SK-N-SH treated with all-trans-retinoic acid at 6 μM for 48 hours (cell line): ENCODE results near the gene OSBPL3.

Experiments
- ATAC-seq: fragments of 200-7000 bp; cut with Tn5 transposase; 3 replicates; pipeline ENCODE4 v1.9.1; 2020; ENCODE audit warnings: mild to moderate bottlenecking, moderate library complexity
- ARNTL ChIP-seq: fragments of 450-650 bp; formaldehyde crosslinking; IDR thresholded peaks from 2 replicates; pipeline ENCODE4 v1.5.0; 2020; ENCODE audit warnings: low read depth, mild to moderate bottlenecking, moderate library complexity, borderline replicate concordance
- BACH2 ChIP-seq: fragments of 250-450 bp; sonication (Bioruptor Pico); IDR thresholded peaks from 2 replicates; pipeline ENCODE4 v1.9.0; 2021; ENCODE audit warnings: mild to moderate bottlenecking, borderline replicate concordance
- CREB5 ChIP-seq: fragments of 250-450 bp; sonication (Bioruptor Pico); IDR thresholded peaks from 2 replicates; pipeline ENCODE4 v1.5.1; 2020; ENCODE audit warnings: low read depth, mild to moderate bottlenecking, moderate library complexity
- CSRNP3 ChIP-seq: fragments of 250-450 bp; sonication (Bioruptor Pico); IDR thresholded peaks from 2 replicates; pipeline ENCODE4 v1.5.1; 2021; ENCODE audit warnings: mild to moderate bottlenecking, moderate library complexity
- ESRRG ChIP-seq: fragments of 250-450 bp; sonication (Bioruptor Pico); IDR thresholded peaks from 2 replicates; pipeline ENCODE4 v1.6.1; 2021; ENCODE audit warnings: mild to moderate bottlenecking
- GLIS3 ChIP-seq: fragments of 250-450 bp; sonication (Bioruptor Pico); IDR thresholded peaks from 2 replicates; pipeline ENCODE4 v1.5.0; 2020; ENCODE audit warnings: mild to moderate bottlenecking, moderate library complexity
- ISL1 ChIP-seq: fragments of 250-450 bp; sonication (Bioruptor Pico); IDR thresholded peaks from 2 replicates; pipeline ENCODE4 v2.1.2; 2022; ENCODE audit warnings: mild to moderate bottlenecking, moderate library complexity
- OSR1 ChIP-seq: fragments of 250-450 bp; sonication (Bioruptor Pico); IDR thresholded peaks from 2 replicates; pipeline ENCODE4 v1.8.0; 2022; ENCODE audit warnings: moderate library complexity, mild to moderate bottlenecking, inconsistent platforms
- PPARA ChIP-seq: fragments of 250-450 bp; sonication (Bioruptor Pico); IDR thresholded peaks from 2 replicates; pipeline ENCODE4 v1.5.0; 2020; ENCODE audit warnings: mild to moderate bottlenecking, borderline replicate concordance
- RARB ChIP-seq: fragments of 250-450 bp; sonication (Bioruptor Pico); IDR thresholded peaks from 2 replicates; pipeline ENCODE4 v1.8.0; 2021; ENCODE audit warnings: mild to moderate bottlenecking, moderate library complexity
- SNAI2 ChIP-seq: fragments of 250-450 bp; sonication (Bioruptor Pico); IDR thresholded peaks from 2 replicates; pipeline ENCODE4 v1.5.0; 2020; ENCODE audit warnings: mild to moderate bottlenecking, moderate library complexity
- TCF4 ChIP-seq: fragments of 250-450 bp; sonication (Bioruptor Pico); IDR thresholded peaks from 2 replicates; pipeline ENCODE4 v1.8.0; 2021; ENCODE audit warnings: mild to moderate bottlenecking, moderate library complexity, borderline replicate concordance
- TOX ChIP-seq: fragments of 250-450 bp; sonication (Bioruptor Pico); IDR thresholded peaks from 2 replicates; pipeline ENCODE4 v1.8.0; 2021; ENCODE audit warnings: mild to moderate bottlenecking, moderate library complexity, borderline replicate concordance
- ZC3H10 ChIP-seq: fragments of 250-450 bp; sonication (Bioruptor Pico); IDR thresholded peaks from 2 replicates; pipeline ENCODE4 v1.5.1; 2021; ENCODE audit warnings: mild to moderate bottlenecking, moderate library complexity
- ZFP3 ChIP-seq: fragments of 250-450 bp; sonication (Bioruptor Pico); IDR thresholded peaks from 2 replicates; pipeline ENCODE4 v1.5.0; 2020; ENCODE audit warnings: mild to moderate bottlenecking, moderate library complexity
- ZFP30 ChIP-seq: fragments of 450-650 bp; formaldehyde crosslinking; IDR thresholded peaks from 2 replicates; pipeline ENCODE4 v1.5.0; 2022; ENCODE audit warnings: mild to moderate bottlenecking, moderate library complexity
- ZNF565 ChIP-seq: fragments of 450-650 bp; formaldehyde crosslinking; conservative IDR thresholded peaks from 2 replicates; pipeline ENCODE4 v1.5.0; 2020; ENCODE audit warnings: low read depth, mild to moderate bottlenecking, moderate library complexity
- ZNF70 ChIP-seq: fragments of 450-650 bp; formaldehyde crosslinking; IDR thresholded peaks from 2 replicates; pipeline ENCODE4 v1.5.0; 2020; ENCODE audit warnings: mild to moderate bottlenecking, moderate library complexity
- ZNF8 ChIP-seq: fragments of 450-650 bp; formaldehyde crosslinking; IDR thresholded peaks from 2 replicates; pipeline ENCODE4 v1.5.0; 2020; ENCODE audit warnings: mild to moderate bottlenecking, moderate library complexity
- TF ChIP-seq, protein P1 (sequence below): fragments of 250-450 bp; sonication (Bioruptor Pico); IDR thresholded peaks from 2 replicates; pipeline ENCODE4 v1.8.0; 2020; ENCODE audit warnings: mild to moderate bottlenecking, moderate library complexity, borderline replicate concordance
- TF ChIP-seq, protein P2 (sequence below): fragments of 250-450 bp; sonication (Bioruptor Pico); IDR thresholded peaks from 2 replicates; pipeline ENCODE4 v1.8.0; 2021; ENCODE audit warnings: low read depth, mild to moderate bottlenecking, moderate library complexity, borderline replicate concordance

The OSBPL3 gene

DNA sequence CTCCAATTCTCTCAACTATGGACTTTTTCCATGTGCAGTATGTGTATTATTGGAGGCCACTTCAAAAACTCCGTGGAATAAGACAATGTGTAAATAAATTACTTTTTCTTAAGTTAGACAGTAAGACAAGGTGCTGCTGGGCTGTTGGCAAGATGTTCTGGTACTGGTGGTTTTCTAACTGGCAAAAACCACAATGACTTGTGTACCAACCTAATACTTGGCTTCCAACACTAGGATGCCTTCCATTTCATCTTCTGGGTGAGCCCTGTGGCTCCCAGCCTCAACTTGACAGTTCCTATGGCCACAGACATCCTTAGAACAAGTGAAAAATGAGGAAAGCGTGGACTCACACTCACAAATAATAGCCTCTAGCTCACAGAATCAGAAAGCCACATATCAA, 77.0 kb downstream of the OSBPL3 start:
- no peak for TF ChIP-seq ZNF70 (CRISPR knock-in tag)
- no peak for TF ChIP-seq ARNTL (CRISPR knock-in tag)
- TF ChIP-seq SNAI2 (CRISPR knock-in tag): no peak
- no peak for TF ChIP-seq PPARA (CRISPR knock-in tag)
- TF ChIP-seq, protein P1, sequence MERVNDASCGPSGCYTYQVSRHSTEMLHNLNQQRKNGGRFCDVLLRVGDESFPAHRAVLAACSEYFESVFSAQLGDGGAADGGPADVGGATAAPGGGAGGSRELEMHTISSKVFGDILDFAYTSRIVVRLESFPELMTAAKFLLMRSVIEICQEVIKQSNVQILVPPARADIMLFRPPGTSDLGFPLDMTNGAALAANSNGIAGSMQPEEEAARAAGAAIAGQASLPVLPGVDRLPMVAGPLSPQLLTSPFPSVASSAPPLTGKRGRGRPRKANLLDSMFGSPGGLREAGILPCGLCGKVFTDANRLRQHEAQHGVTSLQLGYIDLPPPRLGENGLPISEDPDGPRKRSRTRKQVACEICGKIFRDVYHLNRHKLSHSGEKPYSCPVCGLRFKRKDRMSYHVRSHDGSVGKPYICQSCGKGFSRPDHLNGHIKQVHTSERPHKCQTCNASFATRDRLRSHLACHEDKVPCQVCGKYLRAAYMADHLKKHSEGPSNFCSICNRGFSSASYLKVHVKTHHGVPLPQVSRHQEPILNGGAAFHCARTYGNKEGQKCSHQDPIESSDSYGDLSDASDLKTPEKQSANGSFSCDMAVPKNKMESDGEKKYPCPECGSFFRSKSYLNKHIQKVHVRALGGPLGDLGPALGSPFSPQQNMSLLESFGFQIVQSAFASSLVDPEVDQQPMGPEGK: no peak
- no peak for TF ChIP-seq TOX
- TF ChIP-seq OSR1: no peak
- no peak for TF ChIP-seq CSRNP3 (CRISPR knock-in tag)
- no peak for TF ChIP-seq ZNF8 (CRISPR knock-in tag)
- no peak for TF ChIP-seq BACH2 (CRISPR knock-in tag)
- TF ChIP-seq ZNF565 (CRISPR knock-in tag): no peak
- TF ChIP-seq CREB5 (CRISPR knock-in tag): no peak
- TF ChIP-seq ESRRG (CRISPR knock-in tag): no peak
- no peak for TF ChIP-seq TCF4
- TF ChIP-seq RARB (CRISPR knock-in tag): no peak
- ATAC-seq: no peak

DNA sequence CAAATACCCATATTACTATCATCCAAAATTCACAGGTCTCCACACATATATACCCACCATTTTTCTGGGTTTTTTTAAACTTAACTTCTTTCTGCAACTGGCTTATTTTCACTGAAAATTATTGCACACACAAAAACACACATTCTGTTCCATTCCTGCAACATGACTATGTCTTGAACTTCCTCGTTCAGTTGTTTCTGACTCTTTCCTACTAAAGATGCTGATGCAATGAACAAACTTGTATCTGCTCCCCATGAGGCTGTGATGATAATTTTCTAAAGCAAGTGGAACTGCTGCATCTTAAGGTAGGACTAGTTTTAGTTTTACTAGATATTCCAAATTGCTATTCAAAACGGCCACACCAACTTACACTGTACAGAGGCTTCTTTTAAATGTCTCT, 77.7 kb downstream of the OSBPL3 start:
- TF ChIP-seq, protein P1: no peak
- no peak for TF ChIP-seq GLIS3 (CRISPR knock-in tag)
- TF ChIP-seq RARB (CRISPR knock-in tag): no peak
- no peak for TF ChIP-seq ZNF70 (CRISPR knock-in tag)
- no peak for TF ChIP-seq TOX
- TF ChIP-seq ZC3H10 (CRISPR knock-in tag): no peak
- TF ChIP-seq BACH2 (CRISPR knock-in tag): no peak
- no peak for TF ChIP-seq CREB5 (CRISPR knock-in tag)
- no peak for TF ChIP-seq ISL1
- no peak for TF ChIP-seq SNAI2 (CRISPR knock-in tag)
- TF ChIP-seq ESRRG (CRISPR knock-in tag): no peak
- no peak for TF ChIP-seq ZNF565 (CRISPR knock-in tag)
- TF ChIP-seq, protein P2, sequence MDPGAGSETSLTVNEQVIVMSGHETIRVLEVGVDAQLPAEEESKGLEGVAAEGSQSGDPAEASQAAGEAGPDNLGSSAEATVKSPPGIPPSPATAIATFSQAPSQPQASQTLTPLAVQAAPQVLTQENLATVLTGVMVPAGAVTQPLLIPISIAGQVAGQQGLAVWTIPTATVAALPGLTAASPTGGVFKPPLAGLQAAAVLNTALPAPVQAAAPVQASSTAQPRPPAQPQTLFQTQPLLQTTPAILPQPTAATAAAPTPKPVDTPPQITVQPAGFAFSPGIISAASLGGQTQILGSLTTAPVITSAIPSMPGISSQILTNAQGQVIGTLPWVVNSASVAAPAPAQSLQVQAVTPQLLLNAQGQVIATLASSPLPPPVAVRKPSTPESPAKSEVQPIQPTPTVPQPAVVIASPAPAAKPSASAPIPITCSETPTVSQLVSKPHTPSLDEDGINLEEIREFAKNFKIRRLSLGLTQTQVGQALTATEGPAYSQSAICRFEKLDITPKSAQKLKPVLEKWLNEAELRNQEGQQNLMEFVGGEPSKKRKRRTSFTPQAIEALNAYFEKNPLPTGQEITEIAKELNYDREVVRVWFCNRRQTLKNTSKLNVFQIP: no peak
- no peak for ATAC-seq

DNA sequence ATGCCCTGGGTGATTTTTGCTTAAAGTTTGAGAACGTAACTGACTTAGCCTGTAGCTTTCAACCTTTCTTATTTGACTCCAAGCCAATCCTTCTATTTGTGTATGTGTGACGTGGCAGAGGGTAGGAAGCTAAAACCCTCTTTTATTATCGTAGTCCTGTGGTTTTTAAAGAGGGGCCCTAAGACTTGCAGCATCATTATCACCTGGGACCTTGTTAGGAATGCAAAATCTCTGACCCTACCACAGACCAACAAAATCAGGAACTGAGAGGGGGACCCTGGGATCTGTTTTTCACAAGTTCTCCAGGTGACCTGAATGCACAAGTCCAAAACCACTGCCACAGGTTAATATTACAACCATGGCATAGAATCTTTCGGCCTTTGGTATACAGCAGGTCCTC, 80.1 kb downstream of the OSBPL3 start:
- no peak for ATAC-seq
- TF ChIP-seq ISL1 (no peak), ARNTL (CRISPR knock-in tag) (no peak), TCF4 (no peak), RARB (CRISPR knock-in tag) (no peak), ESRRG (CRISPR knock-in tag) (no peak)
- TF ChIP-seq, all 23 proteins: peak for 0

- peak; percentile 9 for ATAC-seq
- TF ChIP-seq PPARA (CRISPR knock-in tag) (no peak), ZFP3 (CRISPR knock-in tag) (no peak), BACH2 (CRISPR knock-in tag) (no peak), ZFP30 (CRISPR knock-in tag) (no peak)
- TF ChIP-seq, protein P1: no peak
- TF ChIP-seq, protein P2: no peak
Observed at GRCh38 chr7:24899161-24899560, 80.8 kb downstream of the OSBPL3 start.
